ENCODE measurements around the gene AFAP1L2. TPM values are rescaled to one million over a fixed set of nuclear protein-coding genes. Genes with fewer than 3 reads are reported as not detected.

The AFAP1L2 gene
- total and polyA plus RNA-seq, 12 donors = 2.9 to 5.0 (median 4.3) TPM

- Histone ChIP-seq H3K4me3 (no peak overlapping the region), H3K36me3 (peaks cover 0 to 8% (median 0%) of the 10 kb centered on the region in 9 donors), H3K9me3 (no peaks in the 10 kb centered on the region), H3K27ac (no peak overlapping the region), H3K27me3 (no peaks in the 10 kb centered on the region), H3K4me1 (peaks cover 0 to 23% (median 12%) of the 10 kb centered on the region in 9 donors)
- DNase-seq (peak in 1 of 2 donors; percentile 42), ATAC-seq (peak in 7 of 8 donors; percentile 35 to 74 (median 68))
- intact Hi-C loops (cut with DNase I) = loop anchor here in 1 of 10 donors (10.0 kb wide), 1 partner anchor 54 kb away; no protein-coding TSS in a partner anchor
- no peak for TF ChIP-seq CTCF (IDR thresholded peaks at IDR 0.05)
- WGBS, 2 donors = 66 to 71% methylated on average over 8 of the region's 8 CpGs
Observed at GRCh38 chr10:114340816-114341215, 63.5 kb downstream of the AFAP1L2 start.

GRCh38 chr10:114337510-114338462 lies 66.5 kb downstream of the AFAP1L2 start:
- H3K4me1 ChIP-seq = peaks cover 0 to 21% (median 11%) of the 10 kb centered on the region in 9 donors
- peaks cover 0 to 8% (median 0%) of the 10 kb centered on the region in 9 donors for H3K36me3 ChIP-seq
- DNase-seq (no peak), ATAC-seq (no peak)
- intact Hi-C loops (cut with DNase I) = no loop called here
- no peak overlapping the region for H3K27ac ChIP-seq
- 83 to 85% methylated on average over 19 of the region's 19 CpGs for WGBS, 2 donors
- no peak for TF ChIP-seq CTCF (IDR thresholded peaks at IDR 0.05)
- H3K4me3 ChIP-seq = no peak overlapping the region
- H3K27me3 ChIP-seq = no peaks in the 10 kb centered on the region
- H3K9me3 ChIP-seq = no peaks in the 10 kb centered on the region

- Histone ChIP-seq H3K27ac (no peak overlapping the region), H3K36me3 (peaks cover 0 to 8% (median 0%) of the 10 kb centered on the region in 9 donors), H3K27me3 (no peaks in the 10 kb centered on the region), H3K4me3 (no peak overlapping the region), H3K9me3 (no peaks in the 10 kb centered on the region), H3K4me1 (peaks cover 3 to 29% (median 16%) of the 10 kb centered on the region in 9 donors)
- 94 to 95% methylated on average over 10 of the region's 10 CpGs for WGBS, 2 donors
- intact Hi-C loops (cut with DNase I) = no loop called here
- ATAC-seq (no peak), DNase-seq (no peak)
- TF ChIP-seq CTCF (IDR thresholded peaks at IDR 0.05) = no peak
Observed at GRCh38 chr10:114336823-114337509, 67.3 kb downstream of the AFAP1L2 start.

GRCh38 chr10:114335614-114336013 lies 68.7 kb downstream of the AFAP1L2 start:
- no peak for TF ChIP-seq CTCF (IDR thresholded peaks at IDR 0.05)
- peaks cover 0 to 8% (median 0%) of the 10 kb centered on the region in 9 donors for H3K36me3 ChIP-seq
- H3K27ac ChIP-seq = no peak overlapping the region
- H3K9me3 ChIP-seq = no peaks in the 10 kb centered on the region
- H3K4me1 ChIP-seq = peaks cover 3 to 31% (median 14%) of the 10 kb centered on the region in 9 donors
- intact Hi-C loops (cut with DNase I) = no loop called here
- no peaks in the 10 kb centered on the region for H3K27me3 ChIP-seq
- DNase-seq (no peak), ATAC-seq (no peak)
- 77 to 80% methylated on average over 3 of the region's 3 CpGs for WGBS, 2 donors
- no peak overlapping the region for H3K4me3 ChIP-seq

Data from heart right ventricle (tissue), 16 donors.